Body of pancreas (tissue), 4 donors: Measurements from ENCODE around the gene OR10H3. TPM values are rescaled to one million over a fixed set of nuclear protein-coding genes. Genes with fewer than 3 reads are reported as not detected.
"Not testable (repeated sequence)": the region's sequence is repeated elsewhere in the genome, so short reads cannot be mapped to it uniquely, and the experiment has no call there.

Experiments used
- ATAC-seq: fragments of 150-250 bp; one replicate; pipeline ENCODE4 v1.9.1; 2016
- DNase-seq, 4 donors: peaks; one replicate each; pipeline ENCODE4 v3.0.0-alpha.2; 2019
- H3K27ac ChIP-seq, 4 donors: fragments of 200-600 bp; sonication (generic); 1 replicate in 3 of 4; 2 replicates in 1 of 4; pipeline versions ENCODE4 v1.5.1 to v1.6.1; 2016 to 2019; ENCODE audit warnings: mild to moderate bottlenecking in 1 of 4, mixed read lengths in 1 of 4, moderate library complexity in 1 of 4
- H3K27me3 ChIP-seq, 2 donors: fragments of 200-600 bp; sonication (generic); one replicate each; pipeline ENCODE4 v1.6.0; 2016; ENCODE audit warnings: mild to moderate bottlenecking in 1 of 2
- H3K36me3 ChIP-seq, 2 donors: fragments of 200-600 bp; sonication (generic); replicated peaks in 1 of 2; 2 replicates each; pipeline ENCODE4 v1.5.1; 2016; ENCODE audit warnings: low read depth in 2 of 2; ENCODE audit not compliant: insufficient read depth in 1 of 2
- H3K4me1 ChIP-seq: fragments of 200-600 bp; sonication (generic); one replicate; pipeline ENCODE4 v1.6.0; 2016
- H3K4me3 ChIP-seq, 2 donors: fragments of 200-600 bp; sonication (generic); 1 replicate in 1 of 2; 2 replicates in 1 of 2; pipeline ENCODE4 v1.5.1; 2016 to 2019
- H3K9me3 ChIP-seq, 3 donors: fragments of 200-600 bp; sonication (generic); 1 replicate in 2 of 3; 2 replicates in 1 of 3; pipeline ENCODE4 v1.5.1; 2016
- POLR2A ChIP-seq, 3 donors: fragments of 450-650 bp; IDR thresholded peaks; one replicate each; pipeline ENCODE4 v1.6.1; 2016; ENCODE audit warnings: antibody characterized with exemption in 3 of 3, mild to moderate bottlenecking in 2 of 3
- WGBS, 2 donors: methylation state at CpG; one replicate each; pipeline ENCODE4 v1.1.5; 2017; 5-methylcytosine and 5-hydroxymethylcytosine counted together
- intact Hi-C: fragments of 100-400 bp; cut with DNase I; formaldehyde crosslinking; loops from one replicate; pipeline ENCODE4 v1.15.1; 2023
- total RNA-seq, 2 donors: library from RNA; depleted of rRNA; stranded (reverse); fragments of >200 nt; gene quantifications; one replicate each; pipeline ENCODE4 v1.1.0, GENCODE V29; 2016
- TF ChIP-seq, protein P1 (sequence below), 7 experiments: fragments of 450-650 bp in 4 of 7; fragments of 200-600 bp in 3 of 7; sonication (generic) in 3 of 7; IDR thresholded peaks; one replicate each; pipeline ENCODE4 v1.5.1; 2016 to 2019; ENCODE audit warnings: antibody characterized with exemption in 7 of 7

Gene OR10H3
- total RNA-seq, 2 donors from 2014 or later, result not detected

DNA sequence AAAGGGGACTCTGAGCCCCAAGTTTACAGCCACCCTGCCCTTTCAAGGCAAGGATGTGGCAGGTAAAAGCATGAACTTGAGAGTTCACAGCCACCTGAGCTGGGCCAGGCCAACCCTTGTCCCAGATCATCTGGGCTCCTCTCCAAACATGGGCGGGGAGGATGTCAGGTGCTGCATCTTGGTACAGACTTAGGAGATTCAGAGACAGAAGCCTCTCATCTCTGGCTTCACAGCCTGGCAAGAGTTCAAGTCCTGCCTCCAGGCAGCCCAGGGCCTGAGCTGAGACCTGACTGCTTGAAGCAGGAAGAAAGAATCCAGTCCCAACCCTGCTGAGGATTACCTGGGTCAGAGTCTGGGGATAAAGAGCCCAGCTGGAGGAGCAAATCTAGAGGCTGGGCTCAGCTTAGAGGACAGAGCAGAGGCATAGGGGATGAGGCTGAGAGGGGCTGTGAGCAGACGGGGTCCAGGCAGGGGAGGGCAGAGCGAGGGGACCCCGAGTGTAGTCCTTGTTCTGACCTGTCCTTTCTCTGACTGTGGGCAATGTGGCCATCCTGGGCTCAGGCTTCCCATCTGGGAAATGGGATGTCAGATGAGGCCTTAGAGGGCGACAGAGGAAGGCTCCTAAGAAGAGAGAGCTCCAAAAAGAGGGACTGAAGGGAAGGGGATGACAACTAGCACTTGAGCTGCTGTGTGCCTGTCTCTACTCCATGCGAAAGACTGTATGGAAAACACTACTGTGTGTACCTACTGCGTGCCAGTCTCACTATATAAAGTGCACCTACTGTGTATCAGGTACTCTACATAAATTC, 43.0 kb downstream of the OR10H3 start:
- 74 to 76% methylated on average over 7 of the region's 7 CpGs for WGBS, 2 donors
- H3K4me1 ChIP-seq, result peaks cover 12% of the 10 kb centered on the region
- H3K36me3 ChIP-seq, result no peaks in the 10 kb centered on the region
- H3K9me3 ChIP-seq, result no peaks in the 10 kb centered on the region
- H3K27ac ChIP-seq, result peak overlapping the region in 2 of 4 donors; percentile 58 to 60
- DNase-seq (peak in 1 of 4 donors; percentile 22), ATAC-seq (no peak)
- no peak for TF ChIP-seq POLR2A (IDR thresholded peaks at IDR 0.05)
- TF ChIP-seq, protein P1, sequence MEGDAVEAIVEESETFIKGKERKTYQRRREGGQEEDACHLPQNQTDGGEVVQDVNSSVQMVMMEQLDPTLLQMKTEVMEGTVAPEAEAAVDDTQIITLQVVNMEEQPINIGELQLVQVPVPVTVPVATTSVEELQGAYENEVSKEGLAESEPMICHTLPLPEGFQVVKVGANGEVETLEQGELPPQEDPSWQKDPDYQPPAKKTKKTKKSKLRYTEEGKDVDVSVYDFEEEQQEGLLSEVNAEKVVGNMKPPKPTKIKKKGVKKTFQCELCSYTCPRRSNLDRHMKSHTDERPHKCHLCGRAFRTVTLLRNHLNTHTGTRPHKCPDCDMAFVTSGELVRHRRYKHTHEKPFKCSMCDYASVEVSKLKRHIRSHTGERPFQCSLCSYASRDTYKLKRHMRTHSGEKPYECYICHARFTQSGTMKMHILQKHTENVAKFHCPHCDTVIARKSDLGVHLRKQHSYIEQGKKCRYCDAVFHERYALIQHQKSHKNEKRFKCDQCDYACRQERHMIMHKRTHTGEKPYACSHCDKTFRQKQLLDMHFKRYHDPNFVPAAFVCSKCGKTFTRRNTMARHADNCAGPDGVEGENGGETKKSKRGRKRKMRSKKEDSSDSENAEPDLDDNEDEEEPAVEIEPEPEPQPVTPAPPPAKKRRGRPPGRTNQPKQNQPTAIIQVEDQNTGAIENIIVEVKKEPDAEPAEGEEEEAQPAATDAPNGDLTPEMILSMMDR (IDR thresholded peaks at IDR 0.05), result no peak
- no peak overlapping the region for H3K4me3 ChIP-seq
- intact Hi-C loops, result no loop called here
- H3K27me3 ChIP-seq, result no peaks in the 10 kb centered on the region

DNA sequence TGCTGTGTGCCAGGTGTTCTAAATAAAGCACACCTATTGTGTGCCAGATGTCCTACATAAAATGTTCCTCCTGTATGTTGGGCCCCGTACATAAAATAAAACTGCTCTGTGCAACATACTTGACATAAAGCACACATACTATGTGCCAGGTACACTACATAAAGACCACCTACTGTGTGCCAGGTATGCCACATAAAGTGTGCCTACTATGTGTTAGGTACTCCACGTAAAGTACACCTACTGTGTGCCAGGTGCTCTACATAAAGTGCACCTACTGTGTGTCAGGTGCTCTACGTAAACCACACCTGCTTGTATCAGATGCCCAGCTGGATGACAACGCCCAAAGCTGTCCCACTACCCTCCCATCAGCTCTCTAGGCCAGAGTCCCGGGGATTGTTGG, 43.9 kb downstream of the OR10H3 start:
- 72 to 74% methylated on average over 5 of the region's 5 CpGs for WGBS, 2 donors
- H3K36me3 ChIP-seq, result no peaks in the 10 kb centered on the region
- H3K4me1 ChIP-seq, result peaks cover 12% of the 10 kb centered on the region
- no peak overlapping the region for H3K27ac ChIP-seq
- no peaks in the 10 kb centered on the region for H3K9me3 ChIP-seq
- H3K27me3 ChIP-seq, result no peaks in the 10 kb centered on the region
- TF ChIP-seq, protein P1 (IDR thresholded peaks at IDR 0.05), result no peak
- TF ChIP-seq POLR2A (IDR thresholded peaks at IDR 0.05), result no peak
- ATAC-seq (no peak), DNase-seq (no peak)
- H3K4me3 ChIP-seq, result no peak overlapping the region
- intact Hi-C loops, result no loop called here

DNA sequence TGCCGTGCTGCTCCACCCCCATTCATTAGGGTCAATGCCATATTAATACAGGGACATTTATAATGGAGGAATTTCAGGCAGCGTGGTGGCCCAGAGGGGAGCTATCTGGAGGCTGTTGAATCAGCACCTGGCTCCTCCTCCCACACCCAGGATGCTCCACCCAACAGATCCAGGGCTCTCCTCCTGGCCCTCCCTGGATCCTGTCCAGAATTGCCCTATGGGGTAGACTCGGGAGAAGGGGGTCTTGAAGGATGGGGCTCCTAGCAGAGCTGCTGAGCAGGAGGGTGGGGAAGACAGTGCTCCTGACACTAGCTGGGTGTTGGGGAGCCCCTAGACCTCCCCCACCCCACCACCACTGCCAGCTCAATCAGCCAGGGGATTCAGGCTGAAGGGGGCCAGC, 44.4 kb downstream of the OR10H3 start:
- DNase-seq (no peak), ATAC-seq (no peak)
- Histone ChIP-seq H3K4me1 (peaks cover 12% of the 10 kb centered on the region), H3K36me3 (no peaks in the 10 kb centered on the region), H3K4me3 (no peak overlapping the region), H3K9me3 (no peaks in the 10 kb centered on the region), H3K27ac (no peak overlapping the region), H3K27me3 (no peaks in the 10 kb centered on the region)
- TF ChIP-seq, protein P1 (IDR thresholded peaks at IDR 0.05), result no peak
- no peak for TF ChIP-seq POLR2A (IDR thresholded peaks at IDR 0.05)
- 53 to 61% methylated on average over 3 of the region's 3 CpGs for WGBS, 2 donors
- intact Hi-C loops, result no loop called here

DNA sequence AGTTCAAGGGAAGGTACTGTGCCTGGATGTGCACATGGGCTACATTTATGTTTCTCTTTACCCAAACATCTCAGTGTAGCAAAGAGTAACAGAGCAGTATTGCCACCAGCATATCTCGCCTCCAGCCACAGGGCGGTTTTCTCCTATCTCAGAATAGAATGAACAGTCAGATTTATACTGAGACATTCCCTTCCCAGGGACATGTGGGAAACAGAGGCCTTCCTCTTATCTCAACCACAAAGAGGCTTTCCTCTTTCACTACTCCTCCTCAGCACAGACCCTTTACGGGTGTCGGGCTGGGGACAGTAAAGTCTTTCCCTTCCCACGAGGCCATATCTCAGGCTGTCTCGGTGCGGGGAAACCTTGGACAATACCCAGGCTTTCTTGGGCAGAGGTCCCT, 45.1 kb downstream of the OR10H3 start:
- WGBS, 2 donors, result 30 to 51% methylated on average over 7 of the region's 7 CpGs
- ATAC-seq, H3K27ac ChIP-seq, intact Hi-C loops, H3K36me3 ChIP-seq, H3K4me3 ChIP-seq, H3K27me3 ChIP-seq, H3K9me3 ChIP-seq, DNase-seq: not testable (repeated sequence)
- peaks cover 12% of the 10 kb centered on the region for H3K4me1 ChIP-seq

DNA sequence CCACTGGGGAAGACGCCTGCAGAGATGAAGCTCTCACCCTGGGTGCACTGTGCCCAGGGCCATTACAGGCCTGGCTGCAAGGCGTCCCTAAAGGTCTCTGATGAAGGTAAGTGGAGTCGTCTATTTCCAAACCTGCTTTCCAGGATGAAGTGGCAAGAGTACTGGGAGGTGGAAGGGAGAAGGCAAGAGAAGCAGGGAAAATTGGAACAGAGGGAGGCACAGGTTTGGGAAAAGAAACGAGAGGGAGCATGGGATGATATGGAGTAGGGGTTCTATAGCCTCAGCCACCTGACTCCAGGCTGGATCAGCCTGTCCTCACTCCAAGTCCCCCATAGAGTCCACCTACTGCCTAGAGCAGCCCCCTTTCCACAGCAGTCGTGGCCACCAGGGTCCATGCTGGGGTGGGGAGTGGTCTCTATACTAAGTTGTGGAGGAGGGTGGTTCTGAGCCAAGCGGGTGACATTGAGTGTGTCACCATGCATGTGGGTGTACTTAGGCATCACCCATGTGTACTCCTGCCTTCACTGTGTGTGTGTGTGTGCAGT, 49.9 kb downstream of the OR10H3 start, which contains the start of gene OR10H5:
OR10H5 (plus strand) TSS at position 51 of the 545 bp plus-strand sequence. CDS start 6,388 bp downstream, outside the sequence.
- no peak for ATAC-seq
- Histone ChIP-seq H3K27me3 (no peaks in the 10 kb centered on the region), H3K4me3 (no peak within 1 kb of the TSS), H3K4me1 (no peaks in the 10 kb centered on the region), H3K27ac (no peak within 1 kb of the TSS), H3K9me3 (no peaks in the 10 kb centered on the region), H3K36me3 (no peaks in the 10 kb centered on the region)
- TF ChIP-seq, protein P1 (IDR thresholded peaks at IDR 0.05), result no peak
- no peak for TF ChIP-seq POLR2A (IDR thresholded peaks at IDR 0.05)
- WGBS, 2 donors, result 44 to 48% methylated on average over 6 of the region's 6 CpGs
- DNase-seq, result no peak
- intact Hi-C loops, result no loop called here
